Activated naive CD8-positive, alpha-beta T cell treated with anti-CD3 and anti-CD28 coated beads, Interleukin-2, amount 50 U/mL, for 16 hours (primary cell): ENCODE data around the gene WAC.
"Not testable (repeated sequence)": the region's sequence is repeated elsewhere in the genome, so short reads cannot be mapped to it uniquely, and the experiment has no call there.

Source experiments
- DNase-seq: peaks from one replicate; pipeline ENCODE4 v3.0.0-alpha.2; 2020; ENCODE audit warnings: low read depth, low spot score

The WAC gene

DNA sequence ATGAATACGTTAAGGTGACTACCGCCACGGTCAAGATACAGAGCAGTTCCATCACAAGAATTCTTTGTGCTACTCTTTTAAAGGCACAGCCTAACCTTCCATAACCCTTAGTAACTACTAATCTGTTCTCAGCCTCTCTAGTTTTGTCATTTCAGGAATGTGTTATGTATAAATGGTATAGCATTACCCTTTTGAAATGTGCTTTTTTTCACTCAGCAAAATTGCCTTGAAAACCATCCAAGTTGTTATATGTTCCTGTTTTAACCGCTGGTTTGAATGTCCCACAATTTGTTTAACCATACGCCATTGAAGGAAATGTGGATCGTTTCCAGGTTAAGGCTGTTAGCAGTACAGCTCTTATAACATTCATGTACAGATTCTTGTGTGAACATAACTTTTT is 32.0 kb downstream of the WAC start:
- no peak for DNase-seq

GRCh38 chr10:28566458-28567015 is 33.6 kb downstream of the WAC start:
- no peak for DNase-seq

DNA sequence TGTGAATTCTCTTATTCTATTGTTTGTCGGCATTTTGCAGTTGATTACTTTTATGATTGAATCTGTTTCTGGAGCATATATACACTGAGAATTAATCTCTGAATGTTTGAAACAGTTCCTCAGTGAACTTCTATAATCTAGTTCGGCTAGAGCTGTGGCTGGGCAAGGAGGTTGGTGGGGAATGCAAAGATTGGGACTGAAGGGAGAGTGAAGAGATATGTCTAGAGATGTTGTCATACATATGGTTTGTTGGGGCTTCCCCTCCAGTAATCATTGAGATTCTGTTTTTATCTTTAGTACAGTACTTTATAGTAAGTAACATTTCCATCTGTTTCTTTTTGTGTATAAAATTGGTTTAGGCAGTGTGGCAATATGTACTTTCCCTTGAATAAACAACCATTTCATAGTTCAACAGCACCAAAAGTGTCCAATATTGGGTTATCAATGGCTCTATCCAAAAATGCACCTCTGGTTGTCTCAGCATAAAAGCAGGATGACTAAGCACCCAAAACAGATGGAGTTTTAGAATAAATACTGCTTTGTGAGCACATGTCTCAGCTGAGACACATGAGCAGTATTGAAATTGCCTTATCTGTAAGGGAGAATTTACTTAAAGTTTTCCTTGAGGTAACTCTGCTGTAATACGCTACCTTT is 36.7 kb downstream of the WAC start:
- DNase-seq = no peak

DNA sequence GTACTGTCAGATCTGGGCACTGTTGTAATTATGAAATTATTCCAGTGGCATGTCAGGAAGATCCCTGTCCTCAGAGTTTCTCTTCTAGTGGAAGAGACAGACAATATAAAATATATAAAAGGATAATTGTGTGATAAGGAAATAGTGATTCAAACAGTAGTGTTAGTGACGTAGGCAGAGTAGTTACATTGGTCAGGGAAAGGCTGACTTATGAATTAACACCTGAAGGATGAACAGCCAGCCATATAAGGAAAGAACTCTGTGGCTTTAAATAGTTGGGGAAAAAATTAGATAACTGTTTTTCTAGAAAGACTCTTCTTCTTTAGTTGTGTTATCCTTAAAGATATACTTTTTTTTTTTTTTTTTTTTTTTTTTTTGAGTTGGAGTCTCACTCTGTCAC is 37.7 kb downstream of the WAC start:
- no peak for DNase-seq

GRCh38 chr10:28571265-28571664 is 38.3 kb downstream of the WAC start:
- no peak for DNase-seq

GRCh38 chr10:28574214-28574613 is 41.3 kb downstream of the WAC start:
- not testable (repeated sequence) for DNase-seq

GRCh38 chr10:28575852-28576251 is 42.9 kb downstream of the WAC start:
- DNase-seq = no peak

DNA sequence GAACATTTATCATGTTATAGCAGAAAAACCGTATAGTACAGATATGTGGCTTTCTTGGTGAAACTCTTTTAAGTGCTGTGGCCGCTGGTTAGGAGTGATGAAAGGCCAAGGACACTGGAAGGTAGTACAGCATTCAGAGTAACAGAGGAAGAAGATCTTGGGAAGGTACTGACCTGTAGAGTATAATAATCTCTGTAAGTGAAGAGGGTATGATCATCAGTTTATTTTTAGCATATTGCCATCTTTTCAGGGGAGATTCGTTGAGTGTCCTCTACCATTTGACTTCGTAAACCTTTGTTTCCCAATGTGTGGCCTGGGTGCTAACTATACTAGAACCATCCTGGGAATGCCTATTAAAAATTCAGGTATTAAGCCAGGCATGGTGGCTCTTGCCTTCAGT is 44.6 kb downstream of the WAC start:
- no peak for DNase-seq

GRCh38 chr10:28578454-28578853 is 45.5 kb downstream of the WAC start:
- no peak for DNase-seq

GRCh38 chr10:28580825-28581224 is 47.9 kb downstream of the WAC start:
- DNase-seq = no peak

DNA sequence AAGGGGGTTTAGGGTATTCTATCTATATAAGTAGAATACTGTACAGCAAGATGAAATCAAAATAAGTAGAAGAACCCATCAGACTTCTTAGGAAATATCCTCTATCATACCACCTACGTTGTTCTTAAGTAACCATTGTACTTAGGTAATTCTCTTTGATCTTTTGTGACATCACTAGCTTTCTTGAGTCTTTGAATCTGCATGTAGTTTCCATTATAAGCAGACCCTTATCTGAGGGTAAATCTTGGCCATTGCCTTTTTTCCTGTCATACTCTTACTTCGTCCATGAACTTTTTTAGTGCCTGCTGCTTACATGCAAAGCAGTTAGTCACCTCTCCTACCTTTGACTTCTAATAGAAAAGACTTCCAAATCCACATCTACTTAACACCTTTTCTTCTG is 49.0 kb downstream of the WAC start:
- no peak for DNase-seq

DNA sequence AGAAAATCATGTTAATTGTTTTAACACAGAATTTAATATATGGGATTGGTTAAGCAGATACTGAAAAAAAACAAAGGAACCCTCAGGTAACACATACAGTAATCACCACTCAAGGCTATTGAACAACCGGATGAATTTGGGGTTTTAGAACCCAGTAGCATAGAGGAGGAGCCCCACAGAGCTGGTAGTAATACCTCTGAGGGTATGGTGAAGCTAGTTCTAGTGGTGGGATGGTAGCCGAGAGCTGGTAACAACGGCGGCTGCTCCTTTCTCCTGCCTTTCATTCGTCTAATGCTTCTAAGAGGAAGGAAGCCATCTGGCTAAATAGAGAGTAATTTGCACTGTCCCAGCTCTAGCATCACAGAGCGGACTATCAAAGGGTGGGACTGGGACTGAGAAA is 52.2 kb downstream of the WAC start:
- no peak for DNase-seq

DNA sequence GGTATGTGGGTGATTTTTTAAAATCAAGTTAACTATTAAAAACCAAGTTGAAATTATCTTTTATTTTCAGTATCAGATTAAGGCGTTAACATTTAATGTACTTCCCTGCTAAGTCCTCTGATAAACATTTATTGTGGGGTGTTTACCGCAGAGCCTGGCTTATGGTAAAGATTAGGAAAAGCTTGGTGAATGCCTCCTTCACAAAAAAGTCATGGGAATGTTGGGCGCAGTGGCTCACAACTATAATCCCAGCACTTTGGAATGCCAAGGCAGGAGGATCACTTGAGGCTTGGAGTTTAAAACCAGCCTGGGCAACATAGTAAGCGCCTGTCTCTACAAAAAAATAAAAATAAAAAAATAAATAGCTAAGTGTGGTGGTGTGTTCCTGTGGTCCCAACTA is 53.3 kb downstream of the WAC start:
- DNase-seq = no peak

DNA sequence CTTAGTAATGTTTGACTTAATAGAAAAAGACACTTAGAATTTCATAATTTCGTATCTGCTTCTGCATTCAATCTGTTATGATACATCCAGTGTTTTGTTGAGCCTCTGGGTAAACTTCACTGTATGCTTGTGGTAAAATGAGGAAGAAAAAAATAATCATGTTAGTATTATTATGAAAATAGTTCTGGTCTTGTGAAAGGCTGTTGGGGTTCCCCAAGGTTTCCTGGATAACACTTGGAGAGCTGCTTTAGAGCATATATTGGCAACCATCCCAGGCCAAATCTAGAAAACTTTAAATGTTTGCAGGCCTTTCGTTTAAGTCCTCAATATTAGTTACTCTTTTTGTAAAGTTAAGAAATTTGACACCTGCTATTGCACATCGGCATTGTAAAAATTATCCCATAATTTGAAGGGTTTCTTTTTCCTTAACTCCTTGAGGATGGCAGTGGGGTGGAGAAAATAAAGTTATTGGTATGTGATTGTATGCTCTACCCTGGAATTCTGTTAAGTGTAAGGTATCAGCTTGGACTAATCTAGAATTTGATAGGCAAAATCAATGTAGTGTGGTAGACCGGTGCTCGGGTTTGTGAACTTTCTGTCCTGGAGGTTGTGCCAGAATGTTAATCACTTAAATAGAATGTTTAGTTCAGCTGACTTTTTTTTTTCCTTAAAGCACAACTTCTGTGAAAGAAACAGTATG is 54.5 kb downstream of the WAC start:
- DNase-seq = no peak

DNA sequence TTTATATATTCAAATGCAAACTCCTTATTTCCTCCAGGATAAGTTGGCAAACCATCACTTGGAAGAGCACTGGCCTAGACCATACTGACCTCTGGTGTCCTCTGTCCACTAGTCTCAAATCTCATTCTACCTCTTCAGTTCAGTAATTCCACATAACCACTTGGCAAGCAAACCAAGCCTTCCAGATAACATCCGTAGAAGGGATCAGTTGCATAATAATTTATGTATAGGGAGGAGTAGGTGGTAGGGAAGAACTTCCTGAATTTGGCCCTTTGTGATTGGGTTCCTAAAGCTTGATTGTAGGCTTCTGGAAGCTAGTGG is 55.0 kb downstream of the WAC start:
- DNase-seq = no peak

DNA sequence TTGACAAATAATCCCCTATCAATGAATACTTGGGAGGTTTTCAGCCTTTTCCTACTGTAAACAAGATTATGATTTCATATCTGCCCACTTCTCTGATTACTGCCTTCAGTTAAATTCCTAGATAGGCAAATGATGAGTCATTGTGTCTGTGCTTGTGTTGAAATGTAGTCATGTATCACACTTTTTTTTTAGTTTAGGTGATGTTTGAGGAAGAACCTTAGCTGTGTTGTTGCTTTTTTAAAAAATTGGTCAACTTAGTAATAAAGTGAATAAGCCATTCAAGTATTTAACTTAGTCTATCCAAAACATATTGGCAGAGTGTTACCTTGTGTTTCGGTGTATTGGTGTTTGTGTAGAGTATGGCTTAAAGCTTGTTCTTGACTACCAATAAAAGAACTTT is 60.0 kb downstream of the WAC start:
- DNase-seq = no peak

GRCh38 chr10:28593811-28594210 is 60.9 kb downstream of the WAC start:
- no peak for DNase-seq

DNA sequence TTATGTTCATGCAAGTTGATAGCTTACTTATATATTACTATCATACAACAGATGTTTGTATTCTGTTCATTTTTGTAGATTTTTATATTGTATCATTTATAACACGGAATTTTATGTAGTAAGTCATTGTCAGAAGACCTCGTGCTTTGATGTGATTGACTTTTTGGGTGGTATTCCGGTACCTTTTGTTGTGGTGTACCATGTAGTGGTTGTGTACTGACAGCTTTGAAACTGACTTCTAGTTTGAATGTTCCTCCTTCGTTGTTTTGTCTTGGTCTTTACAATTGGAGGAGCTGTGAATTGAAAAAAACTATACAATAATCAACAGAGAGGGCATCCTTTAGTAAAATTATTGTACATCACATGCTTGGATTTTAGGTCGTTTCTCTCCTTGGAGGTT is 61.5 kb downstream of the WAC start:
- no peak for DNase-seq

- DNase-seq = no peak
These were observed 62.7 kb downstream of the WAC start for GRCh38 chr10:28595613-28596012.

DNA sequence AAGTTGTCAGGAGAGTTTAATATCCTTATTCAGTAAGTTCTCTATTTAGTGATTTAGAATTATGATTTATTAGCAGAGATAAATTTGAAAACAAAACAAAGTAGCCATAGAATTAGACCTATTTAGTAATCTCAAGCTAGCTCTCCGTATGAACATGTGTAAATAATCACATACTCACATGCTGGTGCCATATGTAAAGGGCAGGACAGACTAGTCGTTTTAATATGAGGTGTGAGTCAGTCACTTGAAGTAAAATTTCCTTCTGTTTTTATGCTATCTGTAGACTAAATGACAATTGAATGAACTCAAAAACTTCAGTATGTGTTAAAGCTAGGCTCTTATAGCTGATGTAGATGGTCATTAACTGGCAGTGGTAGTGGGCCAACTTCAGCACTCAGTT is 67.1 kb downstream of the WAC start:
- DNase-seq = no peak

- DNase-seq = no peak
These were observed 68.1 kb downstream of the WAC start for GRCh38 chr10:28601012-28601411.

DNA sequence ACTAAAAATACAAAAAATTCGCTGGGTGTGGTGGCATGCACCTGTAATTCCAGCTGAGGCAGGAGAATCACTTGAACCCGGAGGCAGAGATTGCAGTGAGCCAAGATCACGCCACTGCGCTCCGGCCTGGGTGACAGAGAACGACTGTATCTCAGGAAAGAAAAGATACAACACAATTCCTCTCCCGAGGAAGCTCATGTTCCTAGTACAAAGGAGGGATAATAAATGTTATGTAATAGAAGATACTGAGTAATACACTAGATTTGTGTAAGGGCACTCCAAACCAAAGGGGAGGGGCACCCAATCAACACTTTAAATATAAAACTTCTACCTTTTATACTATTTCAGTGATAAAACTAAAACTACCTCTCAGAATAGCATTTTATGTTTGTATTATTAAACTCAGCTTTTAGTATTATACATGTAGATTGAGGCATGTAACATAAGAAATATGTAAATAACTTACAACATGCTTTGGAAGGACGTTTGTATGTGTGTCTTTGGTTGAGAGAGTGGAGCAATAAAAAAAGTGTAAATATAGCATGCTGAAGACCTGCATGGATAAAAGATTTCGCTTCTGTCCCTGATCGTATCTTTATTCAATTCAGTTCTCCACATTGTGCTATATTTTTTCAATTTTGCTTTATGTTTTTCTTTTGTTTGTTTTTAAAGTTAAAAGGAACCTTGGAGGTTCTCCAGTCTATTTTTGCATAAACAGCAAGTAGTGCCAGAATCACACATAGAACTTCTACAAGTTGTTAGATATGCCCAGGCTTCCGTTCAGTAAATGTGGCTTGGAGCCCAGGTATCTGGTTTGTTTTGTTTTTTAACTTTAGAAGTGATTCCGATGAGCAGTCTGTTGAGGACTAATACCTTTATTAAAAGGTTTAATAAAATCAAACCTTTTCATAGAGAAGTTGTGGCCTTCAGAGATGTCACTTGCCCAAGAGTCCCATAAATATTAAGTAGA is 71.9 kb downstream of the WAC start:
- no peak for DNase-seq
